Astrocyte (in vitro differentiated cells and primary cell): ENCODE results near the gene PEMT. TPM values are rescaled to one million over a fixed set of nuclear protein-coding genes. Genes with fewer than 3 reads are reported as not detected.

Source experiments
- DNase-seq: peaks from one replicate; pipeline ENCODE4 v3.0.0-alpha.2; 2010; ENCODE audit warnings: low read depth
- FAIRE-seq: peaks from 2 replicates; lab custom pipeline; 2011; peaks lifted over from hg19 to GRCh38; lab: Jason Lieb, UNC
- H2AFZ ChIP-seq: 2 replicates; pipeline ENCODE4 v1.6.0; 2012; ENCODE audit warnings: low read depth, low read length, inconsistent platforms
- H3K27ac ChIP-seq: 2 replicates; pipeline ENCODE4 v1.5.1; 2011; ENCODE audit warnings: low read depth, low read length, inconsistent platforms
- H3K27me3 ChIP-seq: 2 replicates; pipeline ENCODE4 v1.6.0; 2011; ENCODE audit warnings: low read length, inconsistent platforms; ENCODE audit not compliant: insufficient read depth
- H3K36me3 ChIP-seq: 2 replicates; pipeline ENCODE4 v1.5.1; 2011; ENCODE audit warnings: low read length, inconsistent platforms; ENCODE audit not compliant: insufficient read depth
- H3K4me1 ChIP-seq: 2 replicates; pipeline ENCODE4 v1.5.1; 2011; ENCODE audit warnings: low read length, inconsistent platforms; ENCODE audit not compliant: insufficient read depth
- H3K4me2 ChIP-seq: 2 replicates; pipeline ENCODE4 v1.6.0; 2012; ENCODE audit warnings: low read length, inconsistent platforms
- H3K4me3 ChIP-seq: 2 replicates; pipeline ENCODE4 v1.5.1; 2011; ENCODE audit warnings: low read depth, mild to moderate bottlenecking, low read length, inconsistent platforms; ENCODE audit not compliant: insufficient read depth
- H3K79me2 ChIP-seq: 2 replicates; pipeline ENCODE4 v1.6.0; 2012; ENCODE audit warnings: mild to moderate bottlenecking, low read length, inconsistent platforms; ENCODE audit not compliant: insufficient read depth
- H3K9ac ChIP-seq: 2 replicates; pipeline ENCODE4 v1.6.0; 2012; ENCODE audit warnings: mild to moderate bottlenecking, low read length, inconsistent platforms
- H3K9me3 ChIP-seq: 2 replicates; pipeline ENCODE4 v1.5.1; 2012; ENCODE audit warnings: low read depth, mild to moderate bottlenecking, low read length, inconsistent platforms; ENCODE audit not compliant: insufficient read depth
- H4K20me1 ChIP-seq: 2 replicates; pipeline ENCODE4 v1.6.0; 2012; ENCODE audit warnings: low read length, inconsistent platforms; ENCODE audit not compliant: insufficient read depth
- H3K27ac Mint-ChIP-seq: one replicate; pipeline ENCODE4 v1.8.0; 2021; ENCODE audit warnings: mild to moderate bottlenecking, mixed read lengths; ENCODE audit not compliant: unreplicated experiment
- H3K27me3 Mint-ChIP-seq: one replicate; pipeline ENCODE4 v1.8.0; 2021; ENCODE audit warnings: low read depth, mixed read lengths; ENCODE audit not compliant: unreplicated experiment
- H3K36me3 Mint-ChIP-seq: one replicate; pipeline ENCODE4 v1.8.0; 2021; ENCODE audit warnings: low read depth, mixed read lengths; ENCODE audit not compliant: unreplicated experiment
- H3K4me1 Mint-ChIP-seq: one replicate; pipeline ENCODE4 v1.8.0; 2021; ENCODE audit warnings: low read depth, mixed read lengths; ENCODE audit not compliant: unreplicated experiment
- H3K4me3 Mint-ChIP-seq: one replicate; pipeline ENCODE4 v1.8.0; 2021; ENCODE audit warnings: mild to moderate bottlenecking, moderate library complexity, mixed read lengths; ENCODE audit not compliant: unreplicated experiment
- H3K9me3 Mint-ChIP-seq: one replicate; pipeline ENCODE4 v1.8.0; 2021; ENCODE audit warnings: mild to moderate bottlenecking, mixed read lengths; ENCODE audit not compliant: unreplicated experiment
- EZH2 ChIP-seq: IDR thresholded peaks from 2 replicates; pipeline ENCODE4 v1.6.1; 2012; ENCODE audit warnings: mild to moderate bottlenecking, low read length, inconsistent platforms; ENCODE audit not compliant: insufficient read depth
- total RNA-seq: library from RNA; stranded (reverse); gene quantifications from 2 replicates; pipeline ENCODE4 v1.2.1, GENCODE V29; 2021
- TF ChIP-seq, protein P1 (sequence below): IDR thresholded peaks from 2 replicates; pipeline ENCODE4 v1.5.1; 2011; ENCODE audit warnings: low read depth, mild to moderate bottlenecking, inconsistent platforms, low read length, moderate library complexity; ENCODE audit not compliant: insufficient read depth

PEMT gene
- total RNA-seq, 1 donor from 2014 or later = 19.5 TPM

- no peak overlapping the region for H3K27ac Mint-ChIP-seq
- no peak overlapping the region for H3K27ac ChIP-seq
These were observed 1.3 kb downstream of the PEMT start for GRCh38 chr17:17590141-17590751.

GRCh38 chr17:17587614-17588337 is 3.7 kb downstream of the PEMT start:
- Mint-ChIP-seq H3K4me1 (peaks cover 5% of the 10 kb centered on the region), H3K27me3 (no peaks in the 10 kb centered on the region), H3K4me3 (no peak overlapping the region), H3K9me3 (peaks cover 2% of the 10 kb centered on the region), H3K27ac (no peak overlapping the region), H3K36me3 (no peaks in the 10 kb centered on the region)
- Histone ChIP-seq H3K36me3 (no peaks in the 10 kb centered on the region), H3K4me3 (no peak overlapping the region), H3K79me2 (peaks cover 38% of the 10 kb centered on the region), H3K27ac (no peak overlapping the region), H3K9me3 (no peaks in the 10 kb centered on the region), H3K4me2 (no peak overlapping the region), H3K4me1 (peaks cover 10% of the 10 kb centered on the region), H2AFZ (no peak overlapping the region), H3K9ac (no peak overlapping the region), H4K20me1 (peaks cover 2% of the 10 kb centered on the region), H3K27me3 (no peaks in the 10 kb centered on the region)
- DNase-seq = no peak
- no peak for FAIRE-seq
- TF ChIP-seq EZH2 = no peak
- TF ChIP-seq, protein P1, sequence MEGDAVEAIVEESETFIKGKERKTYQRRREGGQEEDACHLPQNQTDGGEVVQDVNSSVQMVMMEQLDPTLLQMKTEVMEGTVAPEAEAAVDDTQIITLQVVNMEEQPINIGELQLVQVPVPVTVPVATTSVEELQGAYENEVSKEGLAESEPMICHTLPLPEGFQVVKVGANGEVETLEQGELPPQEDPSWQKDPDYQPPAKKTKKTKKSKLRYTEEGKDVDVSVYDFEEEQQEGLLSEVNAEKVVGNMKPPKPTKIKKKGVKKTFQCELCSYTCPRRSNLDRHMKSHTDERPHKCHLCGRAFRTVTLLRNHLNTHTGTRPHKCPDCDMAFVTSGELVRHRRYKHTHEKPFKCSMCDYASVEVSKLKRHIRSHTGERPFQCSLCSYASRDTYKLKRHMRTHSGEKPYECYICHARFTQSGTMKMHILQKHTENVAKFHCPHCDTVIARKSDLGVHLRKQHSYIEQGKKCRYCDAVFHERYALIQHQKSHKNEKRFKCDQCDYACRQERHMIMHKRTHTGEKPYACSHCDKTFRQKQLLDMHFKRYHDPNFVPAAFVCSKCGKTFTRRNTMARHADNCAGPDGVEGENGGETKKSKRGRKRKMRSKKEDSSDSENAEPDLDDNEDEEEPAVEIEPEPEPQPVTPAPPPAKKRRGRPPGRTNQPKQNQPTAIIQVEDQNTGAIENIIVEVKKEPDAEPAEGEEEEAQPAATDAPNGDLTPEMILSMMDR = no peak

More at GRCh38 chr17:17590141-17590751, 1.3 kb downstream of the PEMT start:
- Histone ChIP-seq H2AFZ (peak overlapping the region; percentile 27), H4K20me1 (peaks cover 2% of the 10 kb centered on the region), H3K9ac (peak overlapping the region; percentile 93), H3K4me3 (peak overlapping the region; percentile 81), H3K36me3 (no peaks in the 10 kb centered on the region), H3K79me2 (peaks cover 33% of the 10 kb centered on the region), H3K4me2 (peak overlapping the region; percentile 98), H3K9me3 (no peaks in the 10 kb centered on the region), H3K27me3 (no peaks in the 10 kb centered on the region), H3K4me1 (peaks cover 10% of the 10 kb centered on the region)
- Mint-ChIP-seq H3K27me3 (no peaks in the 10 kb centered on the region), H3K9me3 (peaks cover 2% of the 10 kb centered on the region), H3K4me1 (peaks cover 5% of the 10 kb centered on the region), H3K36me3 (no peaks in the 10 kb centered on the region), H3K4me3 (peak overlapping the region; percentile 100)
- TF ChIP-seq, protein P1 = no peak
- no peak for TF ChIP-seq EZH2
- DNase-seq (no peak), FAIRE-seq (no peak)

DNA sequence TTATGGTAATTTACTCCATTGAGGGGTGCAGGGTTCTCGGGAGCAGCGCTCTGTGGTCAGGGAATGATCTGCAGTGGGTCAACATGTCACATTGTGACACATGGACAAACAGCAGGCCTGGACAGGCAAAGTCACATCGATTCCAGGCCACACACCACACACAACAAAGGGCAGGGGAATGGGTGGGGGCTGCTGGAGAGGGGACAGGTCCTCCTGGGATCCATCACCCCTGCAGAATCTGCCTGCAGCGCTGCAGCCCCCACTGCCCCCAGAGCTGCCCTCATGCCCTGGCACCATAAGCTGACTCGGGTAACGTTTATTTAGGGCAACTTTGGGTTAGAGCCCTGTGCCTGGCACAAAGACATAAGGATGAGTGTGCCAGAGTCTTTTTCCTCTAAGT is 9.1 kb downstream of the PEMT start:
- Histone ChIP-seq H3K9ac (no peak overlapping the region), H3K4me3 (no peak overlapping the region), H3K4me1 (no peaks in the 10 kb centered on the region), H3K4me2 (no peak overlapping the region), H2AFZ (no peak overlapping the region), H3K79me2 (peaks cover 11% of the 10 kb centered on the region), H3K9me3 (no peaks in the 10 kb centered on the region), H3K27me3 (no peaks in the 10 kb centered on the region), H3K27ac (no peak overlapping the region), H3K36me3 (no peaks in the 10 kb centered on the region), H4K20me1 (peaks cover 24% of the 10 kb centered on the region)
- no peak for TF ChIP-seq EZH2
- TF ChIP-seq, protein P1 = no peak
- DNase-seq (no peak), FAIRE-seq (no peak)
- Mint-ChIP-seq H3K27me3 (no peaks in the 10 kb centered on the region), H3K4me3 (no peak overlapping the region), H3K4me1 (peaks cover 10% of the 10 kb centered on the region), H3K36me3 (no peaks in the 10 kb centered on the region), H3K9me3 (no peaks in the 10 kb centered on the region), H3K27ac (no peak overlapping the region)
